Liver (tissue), 3 donors: ENCODE results near the gene KRT75.

ENCODE experiments used
- ATF3 ChIP-seq: IDR thresholded peaks from 2 replicates; pipeline ENCODE4 v1.6.1; 2016; ENCODE audit warnings: antibody characterized with exemption
- CTCF ChIP-seq: fragments of 150-350 bp; IDR thresholded peaks from 2 replicates; pipeline ENCODE4 v1.5.1; 2017; ENCODE audit warnings: improper control_type of control experiment, low read depth, low read length; ENCODE audit not compliant: missing input control
- HNF4G ChIP-seq: IDR thresholded peaks from 2 replicates; pipeline ENCODE4 v1.6.1; 2016; ENCODE audit warnings: antibody characterized with exemption
- MAX ChIP-seq: IDR thresholded peaks from 2 replicates; pipeline ENCODE4 v1.6.1; 2016; ENCODE audit warnings: antibody characterized with exemption
- RAD21 ChIP-seq, 2 donors: IDR thresholded peaks; 2 replicates each; pipeline ENCODE4 v1.6.1; 2016; ENCODE audit warnings: antibody characterized with exemption in 2 of 2, mild to moderate bottlenecking in 2 of 2
- REST ChIP-seq: IDR thresholded peaks from 2 replicates; pipeline ENCODE4 v1.6.1; 2016; ENCODE audit warnings: antibody characterized with exemption, mild to moderate bottlenecking
- donor health status: healthy.
- donor health status: healthy.

- TF ChIP-seq REST, result no peak
- no peak for TF ChIP-seq CTCF
- no peak for TF ChIP-seq HNF4G
- no peak for TF ChIP-seq ATF3
- no peak for TF ChIP-seq RAD21 (IDR thresholded peaks at IDR 0.05)
- TF ChIP-seq MAX, result no peak
Measured at GRCh38 chr12:52444647-52445595, 10.8 kb upstream of the KRT75 start.
